GM12872 (cell line): ENCODE data around the gene MOB3A.

Experiments used
- CTCF ChIP-seq: IDR thresholded peaks from 3 replicates; pipeline ENCODE4 v1.5.1; 2011; ENCODE audit warnings: low read depth, mild to moderate bottlenecking, low read length, moderate library complexity; ENCODE audit not compliant: insufficient read depth

MOB3A gene

GRCh38 chr19:2096034-2096479, at the start of gene MOB3A:
Gene MOB3A (minus strand): TSS chr19:2096326. CDS start chr19:2078560, 17,766 bp downstream.
- TF ChIP-seq CTCF: peak; percentile 48; the same call in 2 of the 3 replicates

GRCh38 chr19:2145831-2146241, 49.7 kb upstream of the MOB3A start:
- no peak for TF ChIP-seq CTCF

DNA sequence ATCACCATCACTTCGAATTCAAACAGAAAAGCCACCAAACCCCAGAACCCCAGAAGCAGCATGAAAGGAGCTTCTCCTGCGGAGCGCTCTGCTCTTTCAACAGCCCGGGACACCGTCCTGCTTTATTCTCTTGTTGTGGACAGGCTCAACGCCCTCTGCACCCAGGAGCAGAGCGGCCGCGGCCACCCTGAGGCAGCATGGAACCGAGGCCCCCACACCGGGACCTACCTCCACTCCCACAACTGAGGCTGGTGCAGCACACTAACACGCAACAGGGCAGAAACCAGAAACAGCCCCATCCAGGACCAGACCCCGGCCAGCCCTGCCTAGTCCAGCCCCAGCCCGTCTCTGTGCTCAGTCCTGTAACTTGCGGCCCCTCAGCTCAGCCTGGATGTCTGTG, 48.1 kb upstream of the MOB3A start:
- TF ChIP-seq CTCF: no peak

DNA sequence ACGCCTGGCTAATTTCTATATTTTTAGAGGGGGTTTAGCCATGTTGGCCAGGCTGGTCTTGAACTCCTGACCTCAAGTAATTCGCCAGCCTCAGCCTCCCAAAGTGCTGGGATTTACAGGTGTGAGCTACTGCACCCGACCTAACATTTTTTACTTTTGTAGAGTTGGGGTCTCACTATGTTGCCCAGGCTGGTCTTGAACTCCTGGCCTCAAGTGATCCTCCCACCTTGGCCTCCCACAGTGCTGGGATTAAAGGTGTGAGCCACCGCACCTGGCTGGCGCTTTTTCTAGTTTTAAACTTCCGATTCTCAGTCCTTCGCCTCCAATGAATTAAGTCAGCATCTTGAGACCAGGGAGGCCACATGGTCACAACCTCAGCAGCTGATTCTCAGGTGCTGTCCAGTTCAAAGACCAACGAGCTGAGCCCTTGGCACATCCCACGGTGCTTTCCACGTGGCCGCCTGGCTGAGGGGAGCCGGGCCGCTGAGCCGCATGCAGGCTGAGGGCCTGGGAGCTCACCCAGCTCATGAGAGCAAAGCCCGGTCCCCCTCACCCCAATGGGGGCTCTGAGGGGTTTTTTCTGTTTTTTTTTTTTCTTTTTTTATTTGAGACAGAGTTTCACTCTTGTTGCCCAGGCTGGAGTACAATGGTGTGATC, 46.2 kb upstream of the MOB3A start:
- no peak for TF ChIP-seq CTCF

DNA sequence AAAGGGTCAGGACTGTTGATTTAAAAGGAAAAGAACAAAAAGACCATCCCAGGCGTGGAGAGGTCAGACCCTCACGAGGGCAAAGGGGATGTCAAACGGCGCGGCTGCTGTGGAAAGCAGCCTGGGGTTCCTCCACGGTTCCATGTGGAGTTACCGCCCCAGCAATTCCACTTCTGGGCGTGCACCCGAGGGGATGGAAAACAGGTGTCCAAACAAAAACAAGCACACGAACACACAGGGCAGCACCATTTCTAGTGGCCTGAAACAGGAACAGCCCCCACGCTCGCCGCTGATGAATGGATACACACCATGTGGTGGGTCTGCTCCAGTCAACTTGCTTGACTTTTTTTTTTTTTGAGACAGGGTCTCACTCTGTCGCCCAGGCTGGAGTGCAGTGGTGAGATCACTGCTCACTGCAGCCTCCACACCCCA, 44.0 kb upstream of the MOB3A start:
- no peak for TF ChIP-seq CTCF

GRCh38 chr19:2139385-2140137, 43.4 kb upstream of the MOB3A start:
- TF ChIP-seq CTCF: no peak

DNA sequence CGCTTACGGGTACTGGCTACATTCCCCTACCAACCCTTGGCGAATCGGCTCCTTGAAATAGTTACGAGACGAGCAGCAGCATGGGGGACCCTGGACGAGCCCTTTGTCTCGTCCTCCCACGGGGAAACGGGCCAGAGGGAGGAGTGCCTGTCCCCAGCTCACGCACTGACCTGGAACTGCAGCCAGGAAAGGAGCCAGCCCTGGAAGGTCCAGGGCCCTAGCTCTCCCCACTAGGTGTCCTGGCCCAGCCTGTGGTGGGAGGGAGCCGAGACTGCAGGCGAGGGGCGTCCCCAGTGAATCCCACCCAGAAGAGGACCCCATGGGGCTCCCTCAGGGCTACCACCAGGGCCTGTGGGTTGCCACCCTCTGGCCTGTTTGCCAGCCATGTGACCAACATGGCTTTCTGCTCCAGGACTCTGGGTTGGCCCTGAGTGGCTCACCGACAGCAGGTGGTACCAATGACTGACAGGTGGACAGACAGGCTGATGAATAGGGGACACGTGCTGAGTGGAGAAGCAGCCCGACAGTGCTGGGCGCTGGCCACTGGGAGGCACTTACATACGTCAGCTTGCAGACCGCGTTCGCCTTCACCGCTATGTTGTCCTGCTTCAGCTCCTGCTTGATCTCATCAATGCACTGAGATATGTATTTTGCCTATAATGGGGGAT, 42.1 kb upstream of the MOB3A start:
- no peak for TF ChIP-seq CTCF
